HepG2 (cell line): ENCODE results near the gene RAMAC. TPM values are rescaled to one million over a fixed set of nuclear protein-coding genes. Genes with fewer than 3 reads are reported as not detected.
A peak's percentile ranks its signal among the peaks of the same experiment; 100 is the strongest.

ENCODE experiments used
- ASH2L ChIP-seq: fragments of 300-600, 200-600 bp; sonication (generic); IDR thresholded peaks from 2 replicates; pipeline ENCODE4 v1.7.0; 2017; ENCODE audit warnings: low read depth, mild to moderate bottlenecking, moderate library complexity, mixed read lengths, low read length; ENCODE audit not compliant: insufficient read length
- ATF7 ChIP-seq, 2 experiments: fragments of 450-650 bp in 1 of 2; sonication (generic) in 1 of 2; formaldehyde crosslinking in 1 of 2; IDR thresholded peaks; 2 replicates each; pipeline versions ENCODE4 v1.4.0 to v1.6.1; 2016 to 2020; ENCODE audit warnings: antibody characterized with exemption in 1 of 2, mild to moderate bottlenecking in 1 of 2, missing genetic modification reagents in 1 of 2
- CHD4 ChIP-seq: fragments of 200-600 bp; sonication (generic); IDR thresholded peaks from 2 replicates; pipeline ENCODE4 v1.7.0; 2017; ENCODE audit warnings: mild to moderate bottlenecking, low read length, borderline replicate concordance
- ELF3 ChIP-seq: IDR thresholded peaks from 2 replicates; pipeline ENCODE4 v1.6.1; 2016; ENCODE audit warnings: missing genetic modification reagents, missing compliant biosample characterization
- NCOA5 ChIP-seq: sonication (generic); formaldehyde crosslinking; IDR thresholded peaks from 2 replicates; pipeline ENCODE4 v1.4.0; 2020; ENCODE audit warnings: missing genetic modification reagents
- PHF21A ChIP-seq: sonication (generic); formaldehyde crosslinking; IDR thresholded peaks from 2 replicates; pipeline ENCODE4 v1.5.0; 2020; ENCODE audit warnings: mild to moderate bottlenecking, missing genetic modification reagents
- PHF8 ChIP-seq: sonication (generic); formaldehyde crosslinking; IDR thresholded peaks from 2 replicates; pipeline ENCODE4 v1.5.0; 2020; ENCODE audit warnings: missing genetic modification reagents
- REL ChIP-seq: sonication (generic); formaldehyde crosslinking; conservative IDR thresholded peaks from 2 replicates; pipeline ENCODE4 v1.8.0; 2022; ENCODE audit warnings: mild to moderate bottlenecking, missing genetic modification reagents, moderate library complexity
- SAP130 ChIP-seq: IDR thresholded peaks from 2 replicates; pipeline ENCODE4 v1.6.1; 2016; ENCODE audit warnings: low read depth
- SOX13 ChIP-seq, 3 experiments: fragments of 450-650 bp in 1 of 3; sonication (generic) in 1 of 3; formaldehyde crosslinking in 1 of 3; IDR thresholded peaks in 2 of 3; conservative IDR thresholded peaks in 1 of 3; 2 replicates each; pipeline versions ENCODE4 v1.5.0 to v1.6.1; 2016 to 2020; ENCODE audit warnings: antibody characterized with exemption in 1 of 3, mild to moderate bottlenecking in 1 of 3, missing compliant biosample characterization in 1 of 3, missing genetic modification reagents in 1 of 3, moderate library complexity in 1 of 3
- SRSF1 ChIP-seq: fragments of 200-400 bp; formaldehyde crosslinking; optimal IDR thresholded peaks from 2 replicates; pipeline ENCODE3; 2017; ENCODE audit warnings: mild to moderate bottlenecking, low read depth, low read length, moderate library complexity
- ZNF12 ChIP-seq: sonication (generic); formaldehyde crosslinking; IDR thresholded peaks from 2 replicates; pipeline ENCODE4 v1.5.0; 2020; ENCODE audit warnings: missing genetic modification reagents
- ZNF496 ChIP-seq: sonication (generic); formaldehyde crosslinking; IDR thresholded peaks from 2 replicates; pipeline ENCODE4 v1.8.1; 2023; ENCODE audit warnings: mild to moderate bottlenecking, moderate library complexity, missing genetic modification reagents; ENCODE audit not compliant: insufficient replicate concordance
- ZNF530 ChIP-seq: sonication (generic); formaldehyde crosslinking; IDR thresholded peaks from 2 replicates; pipeline ENCODE4 v1.5.0; 2020; ENCODE audit warnings: low read depth, mild to moderate bottlenecking, missing genetic modification reagents
- ZNF619 ChIP-seq: sonication (generic); formaldehyde crosslinking; IDR thresholded peaks from 2 replicates; pipeline ENCODE4 v1.4.0; 2020; ENCODE audit warnings: mild to moderate bottlenecking, missing genetic modification reagents
- ZNF674 ChIP-seq: sonication (generic); formaldehyde crosslinking; IDR thresholded peaks from 2 replicates; pipeline ENCODE4 v1.5.0; 2020; ENCODE audit warnings: low read depth, mild to moderate bottlenecking, missing genetic modification reagents
- ZNF746 ChIP-seq: sonication (generic); formaldehyde crosslinking; IDR thresholded peaks from 2 replicates; pipeline ENCODE4 v1.8.0; 2022; ENCODE audit warnings: mild to moderate bottlenecking, missing genetic modification reagents
- ZNF773 ChIP-seq: sonication (generic); formaldehyde crosslinking; IDR thresholded peaks from 2 replicates; pipeline ENCODE4 v1.4.0; 2020; ENCODE audit warnings: missing genetic modification reagents, borderline replicate concordance
- polyA plus RNA-seq, 8 experiments: library from polyadenylated mRNA; depleted of rRNA in 3 of 8; stranded (reverse) in 7 of 8; unstranded in 1 of 8; fragments of >200 nt; fragmentation: Illumina TruSeq in 4 of 8; extraction: Trizol in 4 of 8; gene quantifications; 2 replicates each; pipeline versions ENCODE4 v1.2.1 to v1.2.3, GENCODE V29; 2011 to 2016; ENCODE audit warnings: low read depth in 4 of 8, missing spikeins in 1 of 8, mixed read lengths in 1 of 8; ENCODE audit not compliant: insufficient read depth in 1 of 8
- total RNA-seq, 5 experiments: library from RNA; depleted of rRNA; stranded (reverse); fragments of >200 nt; fragmentation: Illumina TruSeq; extraction: Trizol; gene quantifications; 2 replicates each; pipeline ENCODE4 v1.2.3, GENCODE V29; 2016; ENCODE audit warnings: low read depth in 1 of 5
- TF ChIP-seq, protein P1 (sequence below): sonication (generic); formaldehyde crosslinking; IDR thresholded peaks from 2 replicates; pipeline ENCODE4 v1.4.0; 2020; ENCODE audit warnings: missing genetic modification reagents
- TF ChIP-seq, protein P2 (sequence below): sonication (generic); formaldehyde crosslinking; conservative IDR thresholded peaks from 2 replicates; pipeline ENCODE4 v1.8.1; 2023; ENCODE audit warnings: missing genetic modification reagents
- TF ChIP-seq, protein P3 (sequence below): sonication (generic); formaldehyde crosslinking; IDR thresholded peaks from 2 replicates; pipeline ENCODE4 v1.4.0; 2020; ENCODE audit warnings: mild to moderate bottlenecking, missing genetic modification reagents
- TF ChIP-seq, protein P4 (sequence below), 2 experiments: fragments of 450-650 bp in 1 of 2; sonication (generic) in 1 of 2; formaldehyde crosslinking; IDR thresholded peaks; 2 replicates each; pipeline versions ENCODE4 v1.5.0 to v1.8.0; 2020 to 2022; ENCODE audit warnings: mild to moderate bottlenecking in 1 of 2, missing genetic modification reagents in 1 of 2
- TF ChIP-seq, protein P5 (sequence below): sonication (generic); formaldehyde crosslinking; IDR thresholded peaks from 2 replicates; pipeline ENCODE4 v1.5.1; 2020; ENCODE audit warnings: missing genetic modification reagents, mild to moderate bottlenecking, borderline replicate concordance

The RAMAC gene
- total and polyA plus RNA-seq, 2 of the 13 experiments (the other 11 are each of a cell fraction or from before 2014, with no cell fraction given), result 22.2 to 45.9 TPM

DNA sequence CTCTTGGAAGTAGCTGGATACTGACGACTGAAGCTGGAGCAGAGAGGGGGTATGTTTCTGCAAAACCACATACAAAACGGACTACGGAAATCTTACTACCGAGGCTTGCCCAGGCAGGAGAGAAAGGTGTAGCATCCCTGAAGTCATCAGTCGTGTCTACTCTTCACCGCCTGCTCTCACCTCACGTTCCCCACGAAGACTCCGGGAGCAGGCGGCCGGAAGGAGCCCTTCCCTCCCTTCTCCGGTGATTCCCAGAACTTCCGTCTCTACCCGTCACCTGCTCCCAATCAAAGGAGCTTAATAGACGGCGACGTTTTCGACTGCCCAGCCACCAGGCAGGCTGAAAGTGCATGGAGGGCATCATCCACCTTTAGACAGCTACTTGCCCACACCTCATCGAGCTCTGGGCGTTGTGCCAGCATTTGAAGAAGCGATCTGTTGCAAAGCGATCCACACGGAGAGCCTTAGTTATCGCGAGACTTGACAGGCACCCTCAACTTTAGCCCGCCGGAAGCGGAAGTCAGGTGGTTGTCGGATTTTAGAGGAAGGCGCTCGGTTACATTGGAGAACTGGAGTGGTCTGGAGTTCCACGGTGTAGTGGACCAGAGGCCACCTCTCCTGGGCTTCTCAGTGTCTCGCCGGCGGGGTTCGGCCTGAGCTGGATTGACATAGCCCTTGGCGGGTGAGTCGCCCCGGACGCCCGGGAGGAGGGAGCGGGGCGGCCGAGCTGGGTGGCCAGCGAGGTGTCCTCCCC is at the start of gene RAMAC (continued):
- peak; percentile 40; the same call in 1 of the 2 replicates for TF ChIP-seq ZNF12 (CRISPR knock-in tag)
- TF ChIP-seq, protein P1, sequence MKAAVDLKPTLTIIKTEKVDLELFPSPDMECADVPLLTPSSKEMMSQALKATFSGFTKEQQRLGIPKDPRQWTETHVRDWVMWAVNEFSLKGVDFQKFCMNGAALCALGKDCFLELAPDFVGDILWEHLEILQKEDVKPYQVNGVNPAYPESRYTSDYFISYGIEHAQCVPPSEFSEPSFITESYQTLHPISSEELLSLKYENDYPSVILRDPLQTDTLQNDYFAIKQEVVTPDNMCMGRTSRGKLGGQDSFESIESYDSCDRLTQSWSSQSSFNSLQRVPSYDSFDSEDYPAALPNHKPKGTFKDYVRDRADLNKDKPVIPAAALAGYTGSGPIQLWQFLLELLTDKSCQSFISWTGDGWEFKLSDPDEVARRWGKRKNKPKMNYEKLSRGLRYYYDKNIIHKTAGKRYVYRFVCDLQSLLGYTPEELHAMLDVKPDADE (CRISPR knock-in tag), result no peak
- TF ChIP-seq, protein P2, sequence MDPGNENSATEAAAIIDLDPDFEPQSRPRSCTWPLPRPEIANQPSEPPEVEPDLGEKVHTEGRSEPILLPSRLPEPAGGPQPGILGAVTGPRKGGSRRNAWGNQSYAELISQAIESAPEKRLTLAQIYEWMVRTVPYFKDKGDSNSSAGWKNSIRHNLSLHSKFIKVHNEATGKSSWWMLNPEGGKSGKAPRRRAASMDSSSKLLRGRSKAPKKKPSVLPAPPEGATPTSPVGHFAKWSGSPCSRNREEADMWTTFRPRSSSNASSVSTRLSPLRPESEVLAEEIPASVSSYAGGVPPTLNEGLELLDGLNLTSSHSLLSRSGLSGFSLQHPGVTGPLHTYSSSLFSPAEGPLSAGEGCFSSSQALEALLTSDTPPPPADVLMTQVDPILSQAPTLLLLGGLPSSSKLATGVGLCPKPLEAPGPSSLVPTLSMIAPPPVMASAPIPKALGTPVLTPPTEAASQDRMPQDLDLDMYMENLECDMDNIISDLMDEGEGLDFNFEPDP (CRISPR knock-in tag), result no peak
- TF ChIP-seq CHD4, result no peak
- TF ChIP-seq ZNF773, result 0 out of 2 replicates have a peak, but pooled peaks have one; percentile 32
- peak; percentile 96 for TF ChIP-seq REL (CRISPR knock-in tag)
- TF ChIP-seq, protein P3, sequence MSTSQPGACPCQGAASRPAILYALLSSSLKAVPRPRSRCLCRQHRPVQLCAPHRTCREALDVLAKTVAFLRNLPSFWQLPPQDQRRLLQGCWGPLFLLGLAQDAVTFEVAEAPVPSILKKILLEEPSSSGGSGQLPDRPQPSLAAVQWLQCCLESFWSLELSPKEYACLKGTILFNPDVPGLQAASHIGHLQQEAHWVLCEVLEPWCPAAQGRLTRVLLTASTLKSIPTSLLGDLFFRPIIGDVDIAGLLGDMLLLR (CRISPR knock-in tag), result peak; percentile 88
- peak; percentile 73; the same call in 1 of the 2 replicates for TF ChIP-seq ZNF746 (CRISPR knock-in tag)
- peak; percentile 96 for TF ChIP-seq SAP130 (CRISPR knock-in tag)
- peak; percentile 87 for TF ChIP-seq ELF3 (CRISPR knock-in tag)
- no peak for TF ChIP-seq ZNF674 (CRISPR knock-in tag)
- peak; percentile 28; the same call in 1 of the 2 replicates for TF ChIP-seq ZNF619
- TF ChIP-seq SOX13 (IDR thresholded peaks at IDR 0.05), result no peak
- no peak for TF ChIP-seq SOX13 (CRISPR knock-in tag; conservative IDR thresholded peaks at IDR 0.05 in 1 of 2, IDR thresholded peaks at IDR 0.05 in 1 of 2)
- peak; percentile 80 for TF ChIP-seq PHF8
- TF ChIP-seq ZNF530, result no peak
- TF ChIP-seq, protein P4, sequence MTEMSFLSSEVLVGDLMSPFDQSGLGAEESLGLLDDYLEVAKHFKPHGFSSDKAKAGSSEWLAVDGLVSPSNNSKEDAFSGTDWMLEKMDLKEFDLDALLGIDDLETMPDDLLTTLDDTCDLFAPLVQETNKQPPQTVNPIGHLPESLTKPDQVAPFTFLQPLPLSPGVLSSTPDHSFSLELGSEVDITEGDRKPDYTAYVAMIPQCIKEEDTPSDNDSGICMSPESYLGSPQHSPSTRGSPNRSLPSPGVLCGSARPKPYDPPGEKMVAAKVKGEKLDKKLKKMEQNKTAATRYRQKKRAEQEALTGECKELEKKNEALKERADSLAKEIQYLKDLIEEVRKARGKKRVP (CRISPR knock-in tag; IDR thresholded peaks at IDR 0.05), result peak in 1 of 2 experiments; percentile 74; a peak in 2 of 4 replicates
- TF ChIP-seq ATF7 (IDR thresholded peaks at IDR 0.05), result no peak
- TF ChIP-seq ATF7 (CRISPR knock-in tag; IDR thresholded peaks at IDR 0.05), result no peak
- TF ChIP-seq ZNF496 (CRISPR knock-in tag), result no peak
- TF ChIP-seq ASH2L, result peak; percentile 83
- TF ChIP-seq SRSF1, result no peak
- TF ChIP-seq, protein P5, sequence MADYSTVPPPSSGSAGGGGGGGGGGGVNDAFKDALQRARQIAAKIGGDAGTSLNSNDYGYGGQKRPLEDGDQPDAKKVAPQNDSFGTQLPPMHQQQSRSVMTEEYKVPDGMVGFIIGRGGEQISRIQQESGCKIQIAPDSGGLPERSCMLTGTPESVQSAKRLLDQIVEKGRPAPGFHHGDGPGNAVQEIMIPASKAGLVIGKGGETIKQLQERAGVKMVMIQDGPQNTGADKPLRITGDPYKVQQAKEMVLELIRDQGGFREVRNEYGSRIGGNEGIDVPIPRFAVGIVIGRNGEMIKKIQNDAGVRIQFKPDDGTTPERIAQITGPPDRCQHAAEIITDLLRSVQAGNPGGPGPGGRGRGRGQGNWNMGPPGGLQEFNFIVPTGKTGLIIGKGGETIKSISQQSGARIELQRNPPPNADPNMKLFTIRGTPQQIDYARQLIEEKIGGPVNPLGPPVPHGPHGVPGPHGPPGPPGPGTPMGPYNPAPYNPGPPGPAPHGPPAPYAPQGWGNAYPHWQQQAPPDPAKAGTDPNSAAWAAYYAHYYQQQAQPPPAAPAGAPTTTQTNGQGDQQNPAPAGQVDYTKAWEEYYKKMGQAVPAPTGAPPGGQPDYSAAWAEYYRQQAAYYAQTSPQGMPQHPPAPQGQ (CRISPR knock-in tag), result no peak
- TF ChIP-seq NCOA5 (CRISPR knock-in tag), result no peak
- TF ChIP-seq PHF21A (CRISPR knock-in tag), result peak; percentile 63; the same call in 1 of the 2 replicates
